Measurements from ENCODE around the gene RTP3.

- TF ChIP-seq POLR2A (IDR thresholded peaks at IDR 0.05), result no peak
- TF ChIP-seq, protein P1, sequence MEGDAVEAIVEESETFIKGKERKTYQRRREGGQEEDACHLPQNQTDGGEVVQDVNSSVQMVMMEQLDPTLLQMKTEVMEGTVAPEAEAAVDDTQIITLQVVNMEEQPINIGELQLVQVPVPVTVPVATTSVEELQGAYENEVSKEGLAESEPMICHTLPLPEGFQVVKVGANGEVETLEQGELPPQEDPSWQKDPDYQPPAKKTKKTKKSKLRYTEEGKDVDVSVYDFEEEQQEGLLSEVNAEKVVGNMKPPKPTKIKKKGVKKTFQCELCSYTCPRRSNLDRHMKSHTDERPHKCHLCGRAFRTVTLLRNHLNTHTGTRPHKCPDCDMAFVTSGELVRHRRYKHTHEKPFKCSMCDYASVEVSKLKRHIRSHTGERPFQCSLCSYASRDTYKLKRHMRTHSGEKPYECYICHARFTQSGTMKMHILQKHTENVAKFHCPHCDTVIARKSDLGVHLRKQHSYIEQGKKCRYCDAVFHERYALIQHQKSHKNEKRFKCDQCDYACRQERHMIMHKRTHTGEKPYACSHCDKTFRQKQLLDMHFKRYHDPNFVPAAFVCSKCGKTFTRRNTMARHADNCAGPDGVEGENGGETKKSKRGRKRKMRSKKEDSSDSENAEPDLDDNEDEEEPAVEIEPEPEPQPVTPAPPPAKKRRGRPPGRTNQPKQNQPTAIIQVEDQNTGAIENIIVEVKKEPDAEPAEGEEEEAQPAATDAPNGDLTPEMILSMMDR (IDR thresholded peaks at IDR 0.05), result no peak
Observed at GRCh38 chr3:46468753-46469600, 28.8 kb upstream of the RTP3 start.

Measured in adrenal gland (tissue), 5 donors.